SH-SY5Y (cell line): ENCODE data around the gene PIN1.

Experiments
- GATA2 ChIP-seq: IDR thresholded peaks from 2 replicates; pipeline ENCODE4 v1.6.1; 2011; ENCODE audit warnings: mild to moderate bottlenecking, low read depth, low read length
- GATA3 ChIP-seq: IDR thresholded peaks from 2 replicates; pipeline ENCODE4 v1.6.1; 2011; ENCODE audit warnings: low read depth, mild to moderate bottlenecking, low read length, moderate library complexity

GRCh38 chr19:9860407-9860806 is 25.3 kb downstream of the PIN1 start:
- TF ChIP-seq GATA2 (no peak), GATA3 (no peak)
